Activated naive CD8-positive, alpha-beta T cell treated with anti-CD3 and anti-CD28 coated beads, Interleukin-2, amount 50 U/mL, for 16 hours (primary cell): ENCODE results near the gene ZC3H4.
"Not testable (repeated sequence)": the region's sequence is repeated elsewhere in the genome, so short reads cannot be mapped to it uniquely, and the experiment has no call there.

Experiments
- DNase-seq: peaks from one replicate; pipeline ENCODE4 v3.0.0-alpha.2; 2020; ENCODE audit warnings: low read depth, low spot score

ZC3H4 gene

DNA sequence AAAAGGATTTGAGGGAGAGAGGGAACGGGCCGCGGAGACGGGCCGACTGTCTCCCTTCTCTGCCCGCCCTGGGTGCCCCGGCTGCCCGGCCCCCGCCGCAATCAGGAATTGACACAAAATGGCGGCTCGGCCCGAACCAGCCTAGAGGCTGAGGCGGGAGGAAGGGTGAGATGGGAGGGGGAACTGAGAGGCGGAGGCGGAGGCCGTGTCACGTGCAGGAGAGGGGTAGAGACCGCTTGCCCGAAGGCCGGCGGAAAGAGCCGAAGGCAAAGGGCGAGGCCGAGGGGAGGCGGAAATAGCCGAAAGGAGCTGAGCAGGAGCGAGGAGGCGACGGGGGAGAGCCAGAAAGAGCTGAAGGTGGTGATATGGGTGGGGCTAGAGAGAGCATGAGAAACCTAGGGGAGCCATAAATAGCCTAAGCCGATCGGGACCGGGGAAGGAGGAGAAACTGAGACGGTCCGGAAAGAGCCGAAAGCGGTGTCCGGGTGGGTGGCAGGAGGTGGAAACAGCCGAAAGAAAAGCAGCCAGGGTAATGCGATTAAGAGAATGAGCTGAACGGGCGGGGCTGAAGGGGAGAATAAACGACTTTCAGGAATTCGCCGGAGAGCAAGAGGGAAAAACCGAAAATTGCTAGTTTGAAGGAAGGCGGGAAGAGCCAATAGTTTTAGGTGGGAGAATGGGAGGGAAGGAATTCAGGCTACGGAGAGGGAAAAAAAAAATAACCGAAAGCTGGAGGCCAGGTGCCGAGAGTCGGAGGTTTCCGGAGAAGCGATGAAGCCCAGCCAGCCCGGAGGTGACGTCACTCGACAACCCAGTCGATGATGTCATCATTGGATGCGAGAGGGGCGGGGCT is at the start of gene ZC3H4:
Gene ZC3H4 (minus strand): TSS at position 780 of the 853 bp plus-strand sequence. CDS start 1,192 bp downstream, outside the sequence.
- peak; percentile 98 for DNase-seq

DNA sequence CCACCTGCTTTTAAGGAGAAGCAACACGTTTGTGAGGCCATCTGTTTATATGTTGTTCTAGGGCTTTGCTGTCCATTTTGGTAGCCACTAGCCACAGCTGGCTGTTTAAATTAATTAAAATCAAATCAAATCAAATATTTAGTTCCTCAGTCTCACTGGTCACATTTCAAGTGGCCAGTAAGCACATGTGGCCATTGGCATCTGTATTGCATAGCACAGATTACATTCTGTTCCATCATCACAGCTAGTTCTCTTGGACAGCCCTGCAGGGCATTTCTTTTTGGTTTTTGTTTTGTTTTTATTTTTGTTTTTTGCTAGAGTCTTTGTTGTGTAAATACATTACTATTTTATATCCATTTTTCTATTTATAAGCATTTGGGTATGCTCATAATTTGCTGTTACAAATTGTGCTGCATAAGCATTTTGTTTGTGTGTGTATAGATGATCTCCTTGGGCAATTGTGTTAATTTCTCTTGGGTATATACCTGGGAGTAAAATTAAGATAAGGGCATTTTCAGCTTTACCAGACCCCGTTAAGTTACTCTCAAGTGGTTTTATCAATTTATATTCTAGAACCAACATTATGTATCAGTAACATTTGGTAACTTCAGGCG is 48.4 kb upstream of the ZC3H4 start:
- no peak for DNase-seq

DNA sequence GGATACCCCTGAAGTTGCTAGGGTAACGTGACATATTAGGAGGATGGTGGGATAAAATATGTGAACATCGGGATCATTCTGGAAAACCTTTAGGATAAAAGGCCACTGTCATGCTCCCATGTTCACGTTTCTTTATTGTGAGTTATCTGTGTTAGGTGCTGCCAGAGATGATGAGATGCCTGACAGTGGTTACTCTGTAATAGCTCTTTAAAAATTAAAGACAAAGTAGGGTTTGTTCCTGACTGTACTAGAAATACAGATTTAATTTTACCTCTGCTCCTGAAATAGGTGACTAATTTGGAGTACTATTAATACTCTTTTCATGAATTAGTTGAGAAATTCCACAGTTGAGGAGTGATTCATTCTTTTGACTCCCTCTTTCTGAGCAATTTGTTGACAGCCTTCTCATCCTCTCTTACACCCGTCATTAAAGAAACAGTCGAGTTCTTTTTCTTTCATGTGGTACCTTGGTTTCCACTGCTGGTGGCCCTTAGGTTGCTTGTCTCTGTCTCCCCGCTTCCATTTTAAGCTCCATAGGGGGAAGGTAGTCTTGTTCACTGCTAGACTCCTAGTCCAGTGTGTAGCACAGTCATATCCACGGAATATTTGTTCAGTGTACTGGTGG is 45.4 kb upstream of the ZC3H4 start:
- DNase-seq = no peak

DNA sequence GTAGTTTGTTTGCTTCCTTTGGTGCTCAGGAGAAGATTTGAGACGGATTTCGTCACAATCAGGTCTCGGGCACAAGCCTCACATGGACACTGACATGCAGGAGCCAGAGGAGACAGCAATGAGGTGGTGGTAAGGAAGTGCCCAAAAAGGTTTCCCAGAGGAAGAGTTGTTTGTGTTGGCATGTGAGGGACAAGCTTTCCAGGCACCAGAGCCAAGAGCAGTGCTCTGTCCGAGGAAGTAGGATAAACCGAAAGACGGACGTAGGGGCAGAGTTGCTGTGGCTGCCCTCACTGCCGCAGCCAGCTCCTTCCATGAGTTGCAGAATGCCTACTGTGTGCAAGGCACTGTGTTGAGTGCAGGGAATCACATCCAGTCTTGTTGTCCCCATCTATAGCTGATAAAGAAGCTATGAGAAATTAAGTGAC is 44.8 kb upstream of the ZC3H4 start:
- DNase-seq = no peak

DNA sequence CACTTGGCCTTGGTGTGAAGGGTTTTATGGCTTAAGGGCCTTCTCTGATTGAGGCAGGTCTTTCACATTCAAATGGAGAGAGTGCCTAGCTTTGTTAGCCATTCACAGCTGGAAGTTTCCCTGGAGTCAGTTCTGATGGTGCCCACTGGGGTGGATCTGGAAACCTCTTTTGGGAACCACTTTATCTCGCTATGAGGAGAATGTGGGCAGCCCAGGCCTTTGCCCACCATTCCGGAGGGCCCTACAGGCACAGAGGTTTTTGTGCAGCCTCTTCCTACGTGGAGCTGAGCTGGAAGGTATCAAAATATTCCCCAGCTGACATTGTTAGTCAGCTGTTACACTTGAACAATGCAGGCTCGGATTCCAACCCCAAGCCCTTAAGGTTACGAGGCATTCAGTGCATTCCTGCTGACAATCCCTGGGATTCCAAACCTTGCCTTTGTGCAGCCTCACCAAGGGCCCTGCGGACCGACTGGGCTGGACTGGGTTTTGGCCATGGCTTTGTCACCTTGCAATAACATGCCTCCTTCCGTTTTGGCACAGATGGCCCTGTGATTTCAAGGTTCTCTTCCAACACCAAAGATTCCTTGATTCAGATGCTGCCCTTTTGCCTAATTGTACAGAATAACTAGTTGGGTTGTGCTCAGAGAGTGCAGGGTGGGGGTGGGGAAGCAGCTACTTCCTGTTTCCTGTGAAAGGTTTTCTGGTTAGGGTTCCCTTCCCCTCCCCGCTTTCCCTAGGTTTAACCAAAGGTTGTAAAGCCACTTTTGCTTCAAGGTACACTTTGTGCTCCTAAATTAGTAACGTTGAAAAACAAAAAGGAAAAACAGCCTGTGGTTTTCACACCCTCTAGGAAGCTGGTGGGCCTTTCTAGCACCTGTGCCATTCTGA is 44.1 kb upstream of the ZC3H4 start:
- DNase-seq = no peak

GRCh38 chr19:47156861-47157430 is 43.4 kb upstream of the ZC3H4 start:
- DNase-seq = no peak

- no peak for DNase-seq
Measured at GRCh38 chr19:47155148-47155547, 41.6 kb upstream of the ZC3H4 start.

DNA sequence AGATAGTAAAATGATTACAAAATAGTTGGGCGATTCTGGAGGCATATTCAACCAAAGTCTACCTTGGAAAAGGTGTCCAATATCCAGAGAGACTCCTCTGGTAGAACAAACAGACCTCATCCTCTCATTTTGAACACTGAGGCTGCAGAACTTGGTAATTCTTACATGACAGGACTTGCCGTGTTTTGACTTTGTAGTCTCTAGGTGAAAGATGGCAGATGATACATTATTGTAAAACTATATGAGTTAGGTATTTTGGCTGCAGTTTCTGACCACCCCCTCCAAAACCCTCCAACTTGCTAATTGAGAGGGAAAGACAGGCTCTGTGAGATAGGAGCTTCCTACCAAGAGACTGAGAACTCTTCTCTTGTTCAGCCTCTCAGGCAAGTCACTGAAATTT is 39.7 kb upstream of the ZC3H4 start:
- no peak for DNase-seq

DNA sequence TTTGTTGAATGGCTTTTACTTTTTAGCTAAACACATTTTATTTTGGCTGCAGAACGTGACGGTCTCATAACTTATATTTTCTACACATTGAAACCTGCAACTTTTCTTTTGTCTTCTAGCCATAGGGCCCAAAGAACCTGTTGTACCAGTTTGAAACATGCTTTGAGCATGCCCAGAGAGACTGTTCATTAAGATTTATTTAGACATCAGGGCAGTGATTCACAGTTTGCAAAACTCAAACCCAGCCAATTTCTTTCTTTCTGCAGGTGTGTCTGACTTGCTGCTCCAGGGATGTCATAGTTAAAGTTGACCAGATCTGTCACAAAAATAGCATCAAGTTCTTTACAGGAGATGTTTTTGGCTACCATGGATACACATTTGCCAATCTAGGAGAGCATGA is 39.1 kb upstream of the ZC3H4 start:
- DNase-seq = no peak

GRCh38 chr19:47152205-47152604 is 38.6 kb upstream of the ZC3H4 start:
- DNase-seq = no peak

DNA sequence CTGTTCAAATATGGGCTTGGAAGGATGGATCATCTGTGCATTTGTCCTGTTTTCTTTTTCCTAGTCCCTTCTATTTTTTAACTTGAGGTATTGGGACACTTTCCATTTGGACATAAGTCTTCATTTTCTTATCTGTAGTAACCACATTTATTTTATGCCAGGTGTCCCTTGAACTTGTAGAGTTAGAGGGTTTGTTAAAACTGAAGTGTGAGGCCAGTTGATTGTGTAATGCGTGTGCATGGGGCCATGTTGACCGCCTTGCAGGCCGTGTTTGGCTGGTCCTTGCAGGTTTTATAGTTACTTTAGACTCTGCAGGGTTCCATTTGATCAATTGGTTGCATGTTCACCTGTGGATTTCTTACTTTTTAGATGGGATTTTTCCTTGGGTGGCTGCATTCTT is 38.1 kb upstream of the ZC3H4 start:
- no peak for DNase-seq

DNA sequence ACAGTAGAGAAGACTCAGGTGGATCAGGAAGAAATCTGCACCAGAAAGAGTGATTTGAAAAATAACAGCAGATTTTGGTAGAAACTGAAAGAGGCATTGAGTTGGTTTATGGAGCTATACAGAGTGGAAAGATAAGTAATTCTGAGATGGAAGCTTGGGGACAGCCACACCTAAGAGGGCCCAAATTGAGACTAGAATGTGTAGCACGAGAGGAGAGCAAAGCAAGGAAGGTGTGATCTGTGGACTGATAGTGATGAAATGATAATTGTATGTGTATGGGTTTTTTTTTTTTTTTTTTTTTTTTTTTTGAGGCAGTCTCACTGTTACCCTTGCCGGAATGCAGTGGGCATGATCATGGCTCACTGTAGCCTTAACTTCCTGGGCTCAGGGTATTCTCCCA is 33.3 kb upstream of the ZC3H4 start:
- DNase-seq = no peak

DNA sequence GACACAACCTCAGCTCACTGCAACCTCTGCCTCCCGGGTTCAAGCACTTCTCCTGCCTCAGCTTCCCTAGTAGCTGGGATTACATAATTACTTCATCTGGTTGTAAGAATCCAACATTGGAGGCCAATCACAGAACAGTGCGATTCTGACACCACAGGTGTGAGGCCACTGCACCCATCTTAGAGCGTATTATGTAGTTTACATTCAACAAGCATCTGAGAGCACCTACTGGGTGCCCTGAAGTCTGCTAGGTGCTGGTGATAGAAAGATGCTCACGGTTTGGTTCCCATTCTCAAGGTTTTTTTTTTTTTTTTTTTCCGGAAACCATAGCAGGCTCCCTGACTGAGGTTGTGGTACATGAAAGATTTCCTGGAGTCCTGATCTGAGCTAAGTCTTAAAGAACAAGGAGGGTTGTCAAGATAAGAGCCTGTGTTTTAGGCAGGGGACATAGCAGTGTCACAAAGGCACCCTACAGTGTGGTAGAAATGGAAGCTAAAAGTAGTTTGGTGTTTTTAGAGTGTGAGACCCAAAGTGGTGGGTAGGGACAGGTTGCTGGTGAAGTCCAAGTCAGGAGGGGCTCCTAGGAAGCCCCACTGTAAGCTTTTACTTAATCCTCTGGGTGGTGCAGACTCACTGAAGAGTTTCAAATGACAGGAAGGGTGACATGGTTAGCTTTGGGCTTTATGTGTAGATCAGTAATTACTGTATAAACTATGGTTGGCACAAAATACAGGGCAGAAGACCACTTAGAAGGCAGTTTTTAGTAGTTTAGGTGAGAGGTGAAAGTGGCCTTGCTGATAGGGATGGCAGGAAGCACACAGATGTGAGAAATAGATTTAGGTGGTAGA is 32.3 kb upstream of the ZC3H4 start:
- no peak for DNase-seq

DNA sequence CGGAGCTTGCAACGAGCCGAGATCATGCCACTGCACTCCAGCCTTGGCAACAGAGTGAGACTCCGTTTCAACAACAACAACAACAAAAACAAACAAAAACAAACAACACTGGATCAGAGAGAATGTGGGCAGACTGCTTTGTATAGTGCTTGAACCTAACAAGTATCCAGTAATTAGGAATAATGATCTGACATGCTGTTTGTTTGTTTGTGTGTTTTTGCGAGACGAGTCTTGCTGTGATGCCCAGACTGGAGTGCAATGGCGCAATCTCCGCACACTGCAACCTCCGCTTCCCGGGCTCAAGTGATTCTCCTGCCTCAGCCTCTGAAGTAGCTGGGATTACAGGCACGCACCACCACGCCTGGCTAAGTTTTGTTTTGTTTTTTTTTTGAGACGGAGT is 31.1 kb upstream of the ZC3H4 start:
- DNase-seq = no peak

DNA sequence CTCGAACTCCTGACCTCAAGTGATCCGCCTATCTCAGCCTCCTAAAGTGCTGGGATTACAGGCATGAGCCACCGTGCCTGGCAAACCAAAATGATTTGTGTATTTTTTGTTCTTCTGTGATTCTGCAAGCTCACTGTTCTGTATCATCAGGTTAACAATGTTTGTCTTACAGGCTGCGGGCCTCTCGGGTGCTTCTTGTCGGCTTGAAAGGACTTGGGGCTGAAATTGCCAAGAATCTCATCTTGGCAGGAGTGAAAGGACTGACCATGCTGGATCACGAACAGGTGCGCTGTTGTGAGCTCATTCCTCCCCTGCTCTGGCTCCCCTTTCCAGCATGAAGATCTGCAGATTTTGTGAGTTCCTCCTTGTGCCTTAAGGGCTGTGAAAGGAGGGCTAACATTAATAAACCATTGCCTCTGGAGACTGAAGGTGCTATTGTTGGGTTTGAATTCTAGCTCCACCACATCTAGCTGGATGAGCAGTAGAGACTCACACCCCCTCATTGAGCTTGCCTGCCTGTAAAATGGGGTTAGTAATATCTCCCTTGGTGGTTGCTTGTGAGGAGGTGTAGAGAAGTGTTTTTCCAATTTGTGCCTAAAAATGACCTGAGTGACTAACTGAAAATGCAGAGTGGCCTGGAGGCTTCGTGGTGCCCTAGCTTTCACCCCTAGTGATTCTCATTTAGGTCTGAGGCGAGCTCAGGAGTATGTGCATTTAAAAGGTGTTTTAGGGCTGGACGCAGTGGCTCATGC is 29.9 kb upstream of the ZC3H4 start:
- DNase-seq = no peak

- no peak for DNase-seq
Measured at GRCh38 chr19:47142779-47143178, 29.2 kb upstream of the ZC3H4 start.

DNA sequence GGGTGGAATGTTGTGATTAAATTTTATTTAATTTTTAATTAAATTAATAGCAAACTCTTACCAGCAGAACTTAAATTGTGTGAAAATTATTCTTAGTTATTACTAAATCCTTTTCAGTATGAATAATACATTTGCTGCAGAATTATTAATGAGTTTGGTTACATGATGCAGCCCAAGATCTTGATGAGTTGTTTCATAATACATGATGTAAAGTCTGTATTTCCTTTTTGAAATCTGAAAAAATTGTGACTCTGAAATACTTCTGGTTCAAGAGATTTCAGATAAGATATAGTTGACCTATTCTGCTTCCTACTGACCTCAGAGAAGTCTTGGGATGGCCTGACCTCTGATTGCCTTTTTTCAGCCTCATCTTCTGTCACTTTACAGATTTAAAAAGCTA is 28.1 kb upstream of the ZC3H4 start:
- no peak for DNase-seq

DNA sequence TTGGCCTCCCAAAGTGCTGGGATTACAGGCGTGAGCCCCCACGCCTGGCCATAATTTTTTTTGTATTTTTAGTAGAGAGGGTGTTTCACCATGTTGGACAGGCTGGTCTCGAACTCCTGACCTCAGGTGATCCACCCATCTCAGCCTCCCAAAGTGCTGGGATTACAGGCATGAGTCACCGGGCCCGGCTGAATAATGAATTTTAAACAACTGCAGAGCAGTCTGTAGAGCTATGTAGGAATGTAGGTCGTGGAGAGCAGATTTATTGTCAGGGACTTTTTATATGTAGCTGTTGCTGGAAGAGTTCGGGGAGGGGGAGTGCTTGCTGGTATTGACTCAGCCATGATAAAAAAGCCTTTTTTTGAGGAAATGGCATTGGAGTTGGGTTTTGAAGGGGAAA is 27.7 kb upstream of the ZC3H4 start:
- not testable (repeated sequence) for DNase-seq

DNA sequence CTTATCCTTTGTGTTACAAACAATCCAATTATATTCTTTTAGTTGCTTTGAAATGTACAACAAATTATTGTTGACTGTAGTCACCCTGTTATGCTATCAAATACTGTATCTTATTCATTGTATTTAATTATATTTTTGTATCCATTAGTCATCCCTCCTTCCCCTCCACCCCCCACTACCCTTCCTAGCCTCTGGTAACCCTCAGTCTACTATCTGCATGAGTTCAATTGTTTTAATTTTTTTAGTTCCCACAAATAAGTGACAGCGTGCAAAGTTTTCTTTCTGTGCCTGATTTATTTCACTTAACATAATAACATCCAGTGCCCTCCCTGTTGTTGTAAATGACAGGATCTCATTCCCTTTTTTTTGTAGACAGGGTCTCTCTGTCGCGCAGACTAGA is 21.6 kb upstream of the ZC3H4 start:
- DNase-seq = no peak

- DNase-seq = no peak
Measured at GRCh38 chr19:47134545-47134944, 21.0 kb upstream of the ZC3H4 start.
